Measurements from ENCODE around the gene KCNG4. TPM values are rescaled to one million over a fixed set of nuclear protein-coding genes. Genes with fewer than 3 reads are reported as not detected.

KCNG4 gene
- total and polyA plus RNA-seq, 2 experiments from 2014 or later = 0.07 TPM; not detected in 1

DNA sequence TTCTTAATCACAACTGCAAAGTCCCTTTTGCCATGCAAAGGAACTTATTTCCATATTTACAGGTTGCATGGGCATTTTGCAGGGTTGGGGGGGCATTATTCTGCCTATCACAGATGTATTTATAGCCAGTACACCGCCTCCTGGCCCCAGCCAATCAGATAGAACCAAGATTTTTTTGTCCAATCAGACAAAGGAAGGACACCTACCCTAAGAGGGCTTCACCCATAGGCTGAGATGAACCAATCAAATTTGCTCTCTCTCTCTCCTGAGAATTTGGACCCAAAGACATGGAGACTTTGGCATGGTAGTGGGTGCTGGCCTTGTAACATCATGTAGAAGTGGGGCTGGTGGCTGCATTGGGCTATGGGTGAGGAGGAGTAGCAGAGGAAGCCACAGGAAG is 3.9 kb upstream of the KCNG4 start:
- TF ChIP-seq, protein P1, sequence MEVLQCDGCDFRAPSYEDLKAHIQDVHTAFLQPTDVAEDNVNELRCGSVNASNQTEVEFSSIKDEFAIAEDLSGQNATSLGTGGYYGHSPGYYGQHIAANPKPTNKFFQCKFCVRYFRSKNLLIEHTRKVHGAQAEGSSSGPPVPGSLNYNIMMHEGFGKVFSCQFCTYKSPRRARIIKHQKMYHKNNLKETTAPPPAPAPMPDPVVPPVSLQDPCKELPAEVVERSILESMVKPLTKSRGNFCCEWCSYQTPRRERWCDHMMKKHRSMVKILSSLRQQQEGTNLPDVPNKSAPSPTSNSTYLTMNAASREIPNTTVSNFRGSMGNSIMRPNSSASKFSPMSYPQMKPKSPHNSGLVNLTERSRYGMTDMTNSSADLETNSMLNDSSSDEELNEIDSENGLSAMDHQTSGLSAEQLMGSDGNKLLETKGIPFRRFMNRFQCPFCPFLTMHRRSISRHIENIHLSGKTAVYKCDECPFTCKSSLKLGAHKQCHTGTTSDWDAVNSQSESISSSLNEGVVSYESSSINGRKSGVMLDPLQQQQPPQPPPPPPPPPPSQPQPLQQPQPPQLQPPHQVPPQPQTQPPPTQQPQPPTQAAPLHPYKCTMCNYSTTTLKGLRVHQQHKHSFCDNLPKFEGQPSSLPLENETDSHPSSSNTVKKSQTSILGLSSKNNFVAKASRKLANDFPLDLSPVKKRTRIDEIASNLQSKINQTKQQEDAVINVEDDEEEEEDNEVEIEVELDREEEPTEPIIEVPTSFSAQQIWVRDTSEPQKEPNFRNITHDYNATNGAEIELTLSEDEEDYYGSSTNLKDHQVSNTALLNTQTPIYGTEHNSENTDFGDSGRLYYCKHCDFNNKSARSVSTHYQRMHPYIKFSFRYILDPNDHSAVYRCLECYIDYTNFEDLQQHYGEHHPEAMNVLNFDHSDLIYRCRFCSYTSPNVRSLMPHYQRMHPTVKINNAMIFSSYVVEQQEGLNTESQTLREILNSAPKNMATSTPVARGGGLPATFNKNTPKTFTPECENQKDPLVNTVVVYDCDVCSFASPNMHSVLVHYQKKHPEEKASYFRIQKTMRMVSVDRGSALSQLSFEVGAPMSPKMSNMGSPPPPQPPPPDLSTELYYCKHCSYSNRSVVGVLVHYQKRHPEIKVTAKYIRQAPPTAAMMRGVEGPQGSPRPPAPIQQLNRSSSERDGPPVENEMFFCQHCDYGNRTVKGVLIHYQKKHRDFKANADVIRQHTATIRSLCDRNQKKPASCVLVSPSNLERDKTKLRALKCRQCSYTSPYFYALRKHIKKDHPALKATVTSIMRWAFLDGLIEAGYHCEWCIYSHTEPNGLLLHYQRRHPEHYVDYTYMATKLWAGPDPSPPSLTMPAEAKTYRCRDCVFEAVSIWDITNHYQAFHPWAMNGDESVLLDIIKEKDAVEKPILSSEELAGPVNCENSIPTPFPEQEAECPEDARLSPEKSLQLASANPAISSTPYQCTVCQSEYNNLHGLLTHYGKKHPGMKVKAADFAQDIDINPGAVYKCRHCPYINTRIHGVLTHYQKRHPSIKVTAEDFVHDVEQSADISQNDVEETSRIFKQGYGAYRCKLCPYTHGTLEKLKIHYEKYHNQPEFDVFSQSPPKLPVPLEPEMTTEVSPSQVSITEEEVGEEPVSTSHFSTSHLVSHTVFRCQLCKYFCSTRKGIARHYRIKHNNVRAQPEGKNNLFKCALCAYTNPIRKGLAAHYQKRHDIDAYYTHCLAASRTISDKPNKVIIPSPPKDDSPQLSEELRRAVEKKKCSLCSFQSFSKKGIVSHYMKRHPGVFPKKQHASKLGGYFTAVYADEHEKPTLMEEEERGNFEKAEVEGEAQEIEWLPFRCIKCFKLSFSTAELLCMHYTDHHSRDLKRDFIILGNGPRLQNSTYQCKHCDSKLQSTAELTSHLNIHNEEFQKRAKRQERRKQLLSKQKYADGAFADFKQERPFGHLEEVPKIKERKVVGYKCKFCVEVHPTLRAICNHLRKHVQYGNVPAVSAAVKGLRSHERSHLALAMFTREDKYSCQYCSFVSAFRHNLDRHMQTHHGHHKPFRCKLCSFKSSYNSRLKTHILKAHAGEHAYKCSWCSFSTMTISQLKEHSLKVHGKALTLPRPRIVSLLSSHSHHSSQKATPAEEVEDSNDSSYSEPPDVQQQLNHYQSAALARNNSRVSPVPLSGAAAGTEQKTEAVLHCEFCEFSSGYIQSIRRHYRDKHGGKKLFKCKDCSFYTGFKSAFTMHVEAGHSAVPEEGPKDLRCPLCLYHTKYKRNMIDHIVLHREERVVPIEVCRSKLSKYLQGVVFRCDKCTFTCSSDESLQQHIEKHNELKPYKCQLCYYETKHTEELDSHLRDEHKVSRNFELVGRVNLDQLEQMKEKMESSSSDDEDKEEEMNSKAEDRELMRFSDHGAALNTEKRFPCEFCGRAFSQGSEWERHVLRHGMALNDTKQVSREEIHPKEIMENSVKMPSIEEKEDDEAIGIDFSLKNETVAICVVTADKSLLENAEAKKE (CRISPR knock-in tag; IDR thresholded peaks at IDR 0.05) = no peak
- TF ChIP-seq POLR2AphosphoS5 (IDR thresholded peaks at IDR 0.05; ENCODE audit: low read depth) (no peak), CREB1 (CRISPR knock-in tag; IDR thresholded peaks at IDR 0.05; ENCODE audit: low read depth) (no peak), ZNF331 (CRISPR knock-in tag; IDR thresholded peaks at IDR 0.05; ENCODE audit: low read depth) (no peak), EZH2 (IDR thresholded peaks at IDR 0.05; ENCODE audit: low read depth, unreplicated experiment) (no peak), NANOG (IDR thresholded peaks at IDR 0.05; ENCODE audit: borderline replicate concordance) (no peak), JUNB (IDR thresholded peaks at IDR 0.05; ENCODE audit: unreplicated experiment) (no peak), EZH2phosphoT487 (IDR thresholded peaks at IDR 0.05; ENCODE audit: unreplicated experiment) (no peak), STAT1 (IDR thresholded peaks at IDR 0.05; ENCODE audit: unreplicated experiment) (no peak), ZNF114 (CRISPR knock-in tag; IDR thresholded peaks at IDR 0.05) (no peak)
- TF ChIP-seq, protein P2, sequence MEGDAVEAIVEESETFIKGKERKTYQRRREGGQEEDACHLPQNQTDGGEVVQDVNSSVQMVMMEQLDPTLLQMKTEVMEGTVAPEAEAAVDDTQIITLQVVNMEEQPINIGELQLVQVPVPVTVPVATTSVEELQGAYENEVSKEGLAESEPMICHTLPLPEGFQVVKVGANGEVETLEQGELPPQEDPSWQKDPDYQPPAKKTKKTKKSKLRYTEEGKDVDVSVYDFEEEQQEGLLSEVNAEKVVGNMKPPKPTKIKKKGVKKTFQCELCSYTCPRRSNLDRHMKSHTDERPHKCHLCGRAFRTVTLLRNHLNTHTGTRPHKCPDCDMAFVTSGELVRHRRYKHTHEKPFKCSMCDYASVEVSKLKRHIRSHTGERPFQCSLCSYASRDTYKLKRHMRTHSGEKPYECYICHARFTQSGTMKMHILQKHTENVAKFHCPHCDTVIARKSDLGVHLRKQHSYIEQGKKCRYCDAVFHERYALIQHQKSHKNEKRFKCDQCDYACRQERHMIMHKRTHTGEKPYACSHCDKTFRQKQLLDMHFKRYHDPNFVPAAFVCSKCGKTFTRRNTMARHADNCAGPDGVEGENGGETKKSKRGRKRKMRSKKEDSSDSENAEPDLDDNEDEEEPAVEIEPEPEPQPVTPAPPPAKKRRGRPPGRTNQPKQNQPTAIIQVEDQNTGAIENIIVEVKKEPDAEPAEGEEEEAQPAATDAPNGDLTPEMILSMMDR (conservative IDR thresholded peaks at IDR 0.05; ENCODE audit: low read depth in 2 of 2) = no peak
- TF ChIP-seq, protein P3, sequence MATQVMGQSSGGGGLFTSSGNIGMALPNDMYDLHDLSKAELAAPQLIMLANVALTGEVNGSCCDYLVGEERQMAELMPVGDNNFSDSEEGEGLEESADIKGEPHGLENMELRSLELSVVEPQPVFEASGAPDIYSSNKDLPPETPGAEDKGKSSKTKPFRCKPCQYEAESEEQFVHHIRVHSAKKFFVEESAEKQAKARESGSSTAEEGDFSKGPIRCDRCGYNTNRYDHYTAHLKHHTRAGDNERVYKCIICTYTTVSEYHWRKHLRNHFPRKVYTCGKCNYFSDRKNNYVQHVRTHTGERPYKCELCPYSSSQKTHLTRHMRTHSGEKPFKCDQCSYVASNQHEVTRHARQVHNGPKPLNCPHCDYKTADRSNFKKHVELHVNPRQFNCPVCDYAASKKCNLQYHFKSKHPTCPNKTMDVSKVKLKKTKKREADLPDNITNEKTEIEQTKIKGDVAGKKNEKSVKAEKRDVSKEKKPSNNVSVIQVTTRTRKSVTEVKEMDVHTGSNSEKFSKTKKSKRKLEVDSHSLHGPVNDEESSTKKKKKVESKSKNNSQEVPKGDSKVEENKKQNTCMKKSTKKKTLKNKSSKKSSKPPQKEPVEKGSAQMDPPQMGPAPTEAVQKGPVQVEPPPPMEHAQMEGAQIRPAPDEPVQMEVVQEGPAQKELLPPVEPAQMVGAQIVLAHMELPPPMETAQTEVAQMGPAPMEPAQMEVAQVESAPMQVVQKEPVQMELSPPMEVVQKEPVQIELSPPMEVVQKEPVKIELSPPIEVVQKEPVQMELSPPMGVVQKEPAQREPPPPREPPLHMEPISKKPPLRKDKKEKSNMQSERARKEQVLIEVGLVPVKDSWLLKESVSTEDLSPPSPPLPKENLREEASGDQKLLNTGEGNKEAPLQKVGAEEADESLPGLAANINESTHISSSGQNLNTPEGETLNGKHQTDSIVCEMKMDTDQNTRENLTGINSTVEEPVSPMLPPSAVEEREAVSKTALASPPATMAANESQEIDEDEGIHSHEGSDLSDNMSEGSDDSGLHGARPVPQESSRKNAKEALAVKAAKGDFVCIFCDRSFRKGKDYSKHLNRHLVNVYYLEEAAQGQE (IDR thresholded peaks at IDR 0.05; ENCODE audit: unreplicated experiment) = no peak
- TF ChIP-seq, protein P4, sequence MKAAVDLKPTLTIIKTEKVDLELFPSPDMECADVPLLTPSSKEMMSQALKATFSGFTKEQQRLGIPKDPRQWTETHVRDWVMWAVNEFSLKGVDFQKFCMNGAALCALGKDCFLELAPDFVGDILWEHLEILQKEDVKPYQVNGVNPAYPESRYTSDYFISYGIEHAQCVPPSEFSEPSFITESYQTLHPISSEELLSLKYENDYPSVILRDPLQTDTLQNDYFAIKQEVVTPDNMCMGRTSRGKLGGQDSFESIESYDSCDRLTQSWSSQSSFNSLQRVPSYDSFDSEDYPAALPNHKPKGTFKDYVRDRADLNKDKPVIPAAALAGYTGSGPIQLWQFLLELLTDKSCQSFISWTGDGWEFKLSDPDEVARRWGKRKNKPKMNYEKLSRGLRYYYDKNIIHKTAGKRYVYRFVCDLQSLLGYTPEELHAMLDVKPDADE (IDR thresholded peaks at IDR 0.05) = no peak
- Histone ChIP-seq H3K79me2 (replicated peaks; ENCODE audit: insufficient read depth) (no peaks in the 10 kb centered on the region), H3K27me3 (ENCODE audit: insufficient read depth) (no peaks in the 10 kb centered on the region), H3K27ac (ENCODE audit: low read depth) (no peak overlapping the region), H3K36me3 (ENCODE audit: insufficient read depth) (no peaks in the 10 kb centered on the region), H3K9me2 (ENCODE audit: insufficient read depth) (0 out of 2 replicates have a peak, but pooled peaks cover 2% of the 10 kb centered on the region), H3K4me2 (no peak overlapping the region), H4K20me1 (replicated peaks; ENCODE audit: insufficient read depth) (no peaks in the 10 kb centered on the region), H3F3A (replicated peaks; ENCODE audit: low read depth) (no peaks in the 10 kb centered on the region), H2AFZ (no peak overlapping the region), H3K4me3 (no peak overlapping the region), H3K4me1 (ENCODE audit: insufficient read depth) (no peaks in the 10 kb centered on the region)
- no peak overlapping the region for H3K27ac Mint-ChIP-seq
- H3K36me3 Mint-ChIP-seq (ENCODE audit: low read depth) = no peaks in the 10 kb centered on the region
- no peak overlapping the region for H3K4me3 Mint-ChIP-seq
- H3K4me1 Mint-ChIP-seq = no peaks in the 10 kb centered on the region
- H3K9me3 Mint-ChIP-seq = peaks cover 11% of the 10 kb centered on the region
- DNase-seq (ENCODE audit: low spot score) (no peak), ATAC-seq (no peak)
- peaks cover 4% of the 10 kb centered on the region for H3K27me3 Mint-ChIP-seq (ENCODE audit: insufficient read depth, low read depth, poor library complexity)

Data from GM23338 (cell line).